ENCODE results near the gene RANGAP1. TPM values are rescaled to one million over a fixed set of nuclear protein-coding genes. Genes with fewer than 3 reads are reported as not detected.
A peak's percentile ranks its signal among the peaks of the same experiment; 100 is the strongest.

RANGAP1 gene
- total and polyA plus RNA-seq, 2 of the 8 experiments (the other 6 are each of a cell fraction or from before 2014, with no cell fraction given) = 121 to 171 TPM

DNA sequence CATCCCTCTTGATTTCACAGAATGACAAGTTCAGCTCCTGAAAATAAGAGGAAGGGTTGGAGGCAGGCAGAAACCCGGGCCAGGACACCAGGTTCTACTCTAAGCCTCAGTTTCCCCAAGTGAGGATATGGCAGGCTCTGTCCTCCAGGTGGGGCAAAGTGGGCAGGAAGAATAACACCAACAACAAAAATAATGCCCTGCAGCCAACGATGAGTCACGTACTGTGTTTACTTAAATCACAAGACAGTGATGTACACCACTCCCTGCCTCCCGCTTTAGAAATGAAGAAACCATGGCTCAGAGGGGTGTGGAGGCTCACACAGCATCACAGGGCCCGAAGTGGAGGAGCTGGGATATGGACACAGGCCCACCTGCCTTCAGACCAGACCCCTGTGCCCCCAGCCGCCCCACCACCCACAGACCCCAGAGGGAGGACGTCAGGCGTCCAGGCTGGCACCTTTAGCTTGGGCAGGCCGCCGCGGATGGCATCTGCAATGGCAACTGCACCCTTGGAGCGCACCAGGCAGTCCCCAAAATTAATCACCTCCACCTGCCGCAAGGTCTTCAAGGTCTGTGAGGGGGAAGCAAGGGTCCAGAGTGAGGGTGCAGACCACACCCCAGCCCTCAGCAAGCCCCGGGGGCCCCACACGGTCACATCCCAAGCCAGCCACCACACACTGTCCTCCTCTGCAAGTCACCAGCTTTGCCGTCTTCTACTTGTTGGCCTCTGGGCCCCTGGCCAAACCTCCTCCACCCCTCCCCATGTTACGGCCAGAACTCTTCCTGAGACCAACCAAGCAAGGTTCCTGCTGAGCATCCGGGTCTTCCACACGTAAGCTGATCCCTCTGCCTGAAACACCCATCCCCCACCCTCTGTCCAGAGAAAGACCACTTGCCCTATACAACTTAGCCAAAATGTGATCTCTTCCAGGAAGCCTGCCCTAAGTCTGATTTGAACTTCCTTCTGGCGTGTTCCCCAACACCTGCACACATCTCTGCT, 29.4 kb downstream of the RANGAP1 start:
- no peak overlapping the region for H2AK5ac ChIP-seq (ENCODE audit: low read depth, low read length)
- FAIRE-seq (no peak), DNase-seq (ENCODE audit: low read depth in 1 of 2, low spot score in 2 of 2) (no peak)
- H3K4me1 ChIP-seq (replicated peaks in 1 of 4; ENCODE audit: control insufficient read depth in 3 of 4, insufficient read depth in 4 of 4, low read length in 3 of 4) = peaks cover 0 to 4% (median under 1%) of the 10 kb centered on the region in 4 experiments; a peak in 2 of 7 replicates
- peaks cover 5 to 9% of the 10 kb centered on the region in 2 experiments for H4K20me1 ChIP-seq (replicated peaks in 1 of 2; ENCODE audit: control insufficient read depth in 1 of 2, insufficient read depth in 2 of 2, low read length in 2 of 2)
- 90% methylated on average over 20 of the region's 20 CpGs; no CpG with 5 or more reads in 1 of the 2 experiments for WGBS, 2 experiments (ENCODE audit: extremely low coverage in 1 of 2, insufficient coverage in 1 of 2, insufficient read length in 1 of 2, insufficient replicate concordance in 2 of 2, low coverage in 1 of 2, low lambda C conversion rate in 2 of 2, missing lambda C conversion rate in 1 of 2)
- no peak overlapping the region for H2BK12ac ChIP-seq (ENCODE audit: low read depth, low read length)
- peak overlapping the region; percentile 60; the same call in 1 of the 2 replicates for H3K27ac ChIP-seq (ENCODE audit: low read depth, low read length)
- H4K5ac ChIP-seq (ENCODE audit: insufficient read length, low read depth, low read length) = no peak overlapping the region
- H3K9me3 ChIP-seq (ENCODE audit: insufficient read depth in 2 of 2, low read depth in 1 of 2, low read length in 1 of 2) = no peaks in the 10 kb centered on the region
- no peak overlapping the region; the same call in 1 of the 2 replicates for H3K18ac ChIP-seq (ENCODE audit: extremely low read depth, low read length)
- H4K91ac ChIP-seq (replicated peaks; ENCODE audit: insufficient read length, low read length) = no peak overlapping the region
- H3K23ac ChIP-seq (ENCODE audit: insufficient read length) = no peak overlapping the region
- no peaks in the 10 kb centered on the region for H3K27me3 ChIP-seq (replicated peaks in 1 of 4; ENCODE audit: control insufficient read depth in 3 of 4, extremely low read depth in 1 of 4, insufficient read depth in 3 of 4, low read length in 3 of 4)
- H3K4me3 ChIP-seq (ENCODE audit: extremely low read depth in 1 of 4, insufficient read depth in 2 of 4, low read depth in 3 of 4, low read length in 4 of 4) = no peak overlapping the region
- H2BK120ac ChIP-seq (replicated peaks; ENCODE audit: low read depth, low read length) = no peak overlapping the region
- no peak overlapping the region for H3K4ac ChIP-seq (replicated peaks; ENCODE audit: insufficient read length, low read depth, low read length)
- H2BK20ac ChIP-seq (ENCODE audit: low read length) = no peak overlapping the region
- H2BK15ac ChIP-seq (ENCODE audit: low read length) = no peak overlapping the region
- H3K23me2 ChIP-seq (ENCODE audit: low read depth, low read length) = no peaks in the 10 kb centered on the region
- POLR2A ChIA-PET (ENCODE audit: partially characterized antibody) = interaction anchor here (0.5 to 4.7 kb wide), 15 partner anchors 9 to 234 kb away, joined by 3 to 28 read pairs (median 5); partner anchors contain the start of genes CHADL, RANGAP1, TEF and TOB2
- H3K79me1 ChIP-seq (ENCODE audit: low read depth, low read length) = peaks cover 3% of the 10 kb centered on the region; the same call in 1 of the 2 replicates
- H3K79me2 ChIP-seq (ENCODE audit: control insufficient read depth in 1 of 2, insufficient read depth in 2 of 2, low read length in 2 of 2) = no peaks in the 10 kb centered on the region
- H2BK5ac ChIP-seq (ENCODE audit: low read depth, low read length) = no peak overlapping the region; the same call in 1 of the 2 replicates
- no peak overlapping the region for H2AFZ ChIP-seq (ENCODE audit: low read length)
- no peak overlapping the region; a peak in 1 of 7 replicates for H3K9ac ChIP-seq (replicated peaks in 1 of 4; ENCODE audit: extremely low read depth in 1 of 4, low read depth in 3 of 4, low read length in 3 of 4)
- peaks cover 53 to 92% (median 73%) of the 10 kb centered on the region in 4 experiments for H3K36me3 ChIP-seq (ENCODE audit: control insufficient read depth in 2 of 4, insufficient read depth in 4 of 4, low read length in 3 of 4)
- H3K4me2 ChIP-seq (ENCODE audit: insufficient read depth in 1 of 2, low read depth in 2 of 2, low read length in 2 of 2) = no peak overlapping the region; a peak in 2 of 4 replicates
- no peak overlapping the region; the same call in 1 of the 2 replicates for H4K8ac ChIP-seq (ENCODE audit: extremely low read depth, insufficient read depth, low read length)
- no peak overlapping the region for H3K14ac ChIP-seq (ENCODE audit: insufficient read length)
- no peak overlapping the region for H3K56ac ChIP-seq (replicated peaks; ENCODE audit: insufficient read length, low read depth, low read length)
- CTCF ChIA-PET (ENCODE audit: partially characterized antibody) = interaction anchor here (0.8 to 3.2 kb wide), 5 partner anchors 9 to 333 kb away, joined by 3 to 11 read pairs (median 5); no protein-coding TSS in a partner anchor
- TF ChIP-seq SIX5 (IDR thresholded peaks at IDR 0.05; ENCODE audit: low read depth, low read length) (no peak), SP4 (IDR thresholded peaks at IDR 0.05; ENCODE audit: low read length) (no peak), SRF (IDR thresholded peaks at IDR 0.05; ENCODE audit: low read depth, low read length) (no peak), EP300 (IDR thresholded peaks at IDR 0.05; ENCODE audit: borderline replicate concordance in 1 of 2, low read depth in 2 of 2, low read length in 2 of 2) (no peak), EZH2 (IDR thresholded peaks at IDR 0.05; ENCODE audit: low read depth, low read length, severe bottlenecking) (no peak)
- TF ChIP-seq, protein P1, sequence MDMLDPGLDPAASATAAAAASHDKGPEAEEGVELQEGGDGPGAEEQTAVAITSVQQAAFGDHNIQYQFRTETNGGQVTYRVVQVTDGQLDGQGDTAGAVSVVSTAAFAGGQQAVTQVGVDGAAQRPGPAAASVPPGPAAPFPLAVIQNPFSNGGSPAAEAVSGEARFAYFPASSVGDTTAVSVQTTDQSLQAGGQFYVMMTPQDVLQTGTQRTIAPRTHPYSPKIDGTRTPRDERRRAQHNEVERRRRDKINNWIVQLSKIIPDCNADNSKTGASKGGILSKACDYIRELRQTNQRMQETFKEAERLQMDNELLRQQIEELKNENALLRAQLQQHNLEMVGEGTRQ (IDR thresholded peaks at IDR 0.05; ENCODE audit: low read length) = no peak
